ENCODE measurements around the gene F11.

GRCh38 chr4:186294160-186294559 lies 28.2 kb downstream of the F11 start:
- TF ChIP-seq CTCF (IDR thresholded peaks at IDR 0.05; ENCODE audit: insufficient read depth, low read length) (no peak), POLR2AphosphoS5 (IDR thresholded peaks at IDR 0.05; ENCODE audit: low read depth) (no peak), GABPA (IDR thresholded peaks at IDR 0.05; ENCODE audit: low read depth) (no peak), SPI1 (IDR thresholded peaks at IDR 0.05; ENCODE audit: borderline replicate concordance, low read depth) (no peak)
- TF ChIP-seq, protein P1, sequence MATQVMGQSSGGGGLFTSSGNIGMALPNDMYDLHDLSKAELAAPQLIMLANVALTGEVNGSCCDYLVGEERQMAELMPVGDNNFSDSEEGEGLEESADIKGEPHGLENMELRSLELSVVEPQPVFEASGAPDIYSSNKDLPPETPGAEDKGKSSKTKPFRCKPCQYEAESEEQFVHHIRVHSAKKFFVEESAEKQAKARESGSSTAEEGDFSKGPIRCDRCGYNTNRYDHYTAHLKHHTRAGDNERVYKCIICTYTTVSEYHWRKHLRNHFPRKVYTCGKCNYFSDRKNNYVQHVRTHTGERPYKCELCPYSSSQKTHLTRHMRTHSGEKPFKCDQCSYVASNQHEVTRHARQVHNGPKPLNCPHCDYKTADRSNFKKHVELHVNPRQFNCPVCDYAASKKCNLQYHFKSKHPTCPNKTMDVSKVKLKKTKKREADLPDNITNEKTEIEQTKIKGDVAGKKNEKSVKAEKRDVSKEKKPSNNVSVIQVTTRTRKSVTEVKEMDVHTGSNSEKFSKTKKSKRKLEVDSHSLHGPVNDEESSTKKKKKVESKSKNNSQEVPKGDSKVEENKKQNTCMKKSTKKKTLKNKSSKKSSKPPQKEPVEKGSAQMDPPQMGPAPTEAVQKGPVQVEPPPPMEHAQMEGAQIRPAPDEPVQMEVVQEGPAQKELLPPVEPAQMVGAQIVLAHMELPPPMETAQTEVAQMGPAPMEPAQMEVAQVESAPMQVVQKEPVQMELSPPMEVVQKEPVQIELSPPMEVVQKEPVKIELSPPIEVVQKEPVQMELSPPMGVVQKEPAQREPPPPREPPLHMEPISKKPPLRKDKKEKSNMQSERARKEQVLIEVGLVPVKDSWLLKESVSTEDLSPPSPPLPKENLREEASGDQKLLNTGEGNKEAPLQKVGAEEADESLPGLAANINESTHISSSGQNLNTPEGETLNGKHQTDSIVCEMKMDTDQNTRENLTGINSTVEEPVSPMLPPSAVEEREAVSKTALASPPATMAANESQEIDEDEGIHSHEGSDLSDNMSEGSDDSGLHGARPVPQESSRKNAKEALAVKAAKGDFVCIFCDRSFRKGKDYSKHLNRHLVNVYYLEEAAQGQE (IDR thresholded peaks at IDR 0.05; ENCODE audit: insufficient replicate concordance, low read depth): no peak

Measured in HL-60 (cell line).